LNCAP (cell line): ENCODE results near the gene ZBTB2.

Source experiments
- TF ChIP-seq, protein P1 (sequence below): fragments of 450-650 bp; IDR thresholded peaks from 2 replicates; pipeline ENCODE4 v1.5.1; 2017; ENCODE audit warnings: mild to moderate bottlenecking

The ZBTB2 gene

DNA sequence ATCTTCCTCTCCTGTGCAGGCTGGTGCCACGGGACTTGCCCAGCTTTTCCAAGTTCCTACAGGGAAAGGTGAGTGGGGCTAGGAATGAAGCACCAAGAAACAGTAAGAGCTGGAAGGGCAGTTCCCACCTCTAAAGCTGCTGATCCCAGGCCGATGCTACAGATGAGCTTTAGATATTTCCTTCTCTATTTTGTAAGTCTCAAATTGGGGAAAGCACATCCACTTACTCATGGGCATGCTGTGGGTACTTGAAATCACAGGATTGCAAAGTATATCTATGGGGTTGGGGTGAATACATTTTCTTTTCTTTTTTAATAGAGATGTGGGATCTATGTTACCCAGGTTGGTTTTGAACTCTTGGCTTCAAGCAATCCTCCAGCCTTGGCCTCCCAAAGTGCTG, 3.1 kb downstream of the ZBTB2 start:
- TF ChIP-seq, protein P1, sequence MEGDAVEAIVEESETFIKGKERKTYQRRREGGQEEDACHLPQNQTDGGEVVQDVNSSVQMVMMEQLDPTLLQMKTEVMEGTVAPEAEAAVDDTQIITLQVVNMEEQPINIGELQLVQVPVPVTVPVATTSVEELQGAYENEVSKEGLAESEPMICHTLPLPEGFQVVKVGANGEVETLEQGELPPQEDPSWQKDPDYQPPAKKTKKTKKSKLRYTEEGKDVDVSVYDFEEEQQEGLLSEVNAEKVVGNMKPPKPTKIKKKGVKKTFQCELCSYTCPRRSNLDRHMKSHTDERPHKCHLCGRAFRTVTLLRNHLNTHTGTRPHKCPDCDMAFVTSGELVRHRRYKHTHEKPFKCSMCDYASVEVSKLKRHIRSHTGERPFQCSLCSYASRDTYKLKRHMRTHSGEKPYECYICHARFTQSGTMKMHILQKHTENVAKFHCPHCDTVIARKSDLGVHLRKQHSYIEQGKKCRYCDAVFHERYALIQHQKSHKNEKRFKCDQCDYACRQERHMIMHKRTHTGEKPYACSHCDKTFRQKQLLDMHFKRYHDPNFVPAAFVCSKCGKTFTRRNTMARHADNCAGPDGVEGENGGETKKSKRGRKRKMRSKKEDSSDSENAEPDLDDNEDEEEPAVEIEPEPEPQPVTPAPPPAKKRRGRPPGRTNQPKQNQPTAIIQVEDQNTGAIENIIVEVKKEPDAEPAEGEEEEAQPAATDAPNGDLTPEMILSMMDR, result no peak

DNA sequence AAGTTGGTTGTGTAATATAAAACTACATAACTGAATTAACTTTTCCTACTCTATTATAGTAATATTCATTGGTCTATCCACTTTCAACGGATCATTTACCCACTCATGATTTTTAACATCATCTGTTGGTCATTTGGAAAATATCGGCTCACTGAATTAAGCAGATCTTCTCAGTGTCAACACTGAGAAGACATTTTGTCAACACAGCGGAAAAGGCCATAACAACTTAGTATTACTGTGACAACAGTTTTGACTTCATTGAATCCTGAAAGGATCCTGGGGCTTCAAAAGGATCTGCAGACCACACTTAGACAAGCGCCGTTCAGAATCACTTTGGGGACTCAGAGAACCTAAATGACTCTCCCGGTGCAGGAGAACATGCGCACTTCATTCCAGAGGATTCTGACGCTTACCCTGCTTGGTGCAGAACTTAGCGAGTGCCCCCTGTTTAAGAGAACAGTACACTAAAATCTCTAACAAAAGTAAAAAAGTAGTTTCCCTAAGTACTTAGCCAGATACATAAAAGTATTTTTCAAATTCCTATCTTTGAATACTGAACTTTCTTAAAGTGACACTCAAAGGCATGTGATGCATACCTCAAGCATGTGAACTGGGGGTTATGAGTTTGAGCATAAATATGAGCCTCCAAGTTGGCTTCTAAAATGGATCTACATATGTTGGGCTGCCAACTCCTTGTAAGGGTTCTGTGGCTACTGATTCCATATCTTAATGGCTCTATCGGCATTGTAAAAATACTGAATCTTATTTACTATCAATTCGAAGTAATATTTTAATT, 4.0 kb downstream of the ZBTB2 start:
- TF ChIP-seq, protein P1, result no peak

DNA sequence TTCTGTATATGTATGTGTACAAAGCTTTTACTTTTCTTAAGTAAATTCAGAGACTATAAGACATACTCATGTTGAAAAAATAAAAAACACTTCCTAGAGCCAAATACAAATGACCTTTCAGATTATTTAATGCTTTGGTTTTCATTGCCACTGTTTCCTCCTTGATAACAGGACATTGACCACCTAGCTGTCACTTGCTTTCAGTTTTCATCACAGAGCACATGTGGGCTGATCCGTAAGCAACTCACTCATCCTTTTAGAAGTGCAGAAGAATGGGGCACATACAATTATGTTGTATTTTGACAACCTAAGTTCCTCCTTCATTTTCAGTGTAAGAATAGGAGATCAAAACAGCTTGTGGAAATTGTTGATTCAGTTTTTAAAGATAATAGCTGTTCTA, 6.2 kb downstream of the ZBTB2 start:
- TF ChIP-seq, protein P1, result no peak

DNA sequence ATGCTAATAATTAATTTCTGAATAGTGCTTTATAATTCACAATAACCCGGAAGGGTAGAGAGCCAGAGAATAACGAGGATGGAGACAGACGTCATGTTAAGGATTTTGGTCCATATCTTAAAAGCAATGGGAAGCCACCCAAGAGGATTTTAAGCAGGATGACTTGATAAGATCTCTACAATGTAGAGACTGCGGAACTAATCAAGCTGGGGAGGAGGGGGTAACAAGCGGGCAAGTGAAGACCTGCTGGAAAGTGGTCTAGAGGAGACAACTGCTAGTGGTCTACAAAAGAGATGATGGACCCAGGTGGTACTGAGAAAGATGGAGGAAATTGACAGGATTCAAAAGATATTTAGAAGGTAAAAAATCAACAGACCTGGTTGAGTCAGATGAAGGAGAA, 7.2 kb downstream of the ZBTB2 start:
- TF ChIP-seq, protein P1, result no peak

DNA sequence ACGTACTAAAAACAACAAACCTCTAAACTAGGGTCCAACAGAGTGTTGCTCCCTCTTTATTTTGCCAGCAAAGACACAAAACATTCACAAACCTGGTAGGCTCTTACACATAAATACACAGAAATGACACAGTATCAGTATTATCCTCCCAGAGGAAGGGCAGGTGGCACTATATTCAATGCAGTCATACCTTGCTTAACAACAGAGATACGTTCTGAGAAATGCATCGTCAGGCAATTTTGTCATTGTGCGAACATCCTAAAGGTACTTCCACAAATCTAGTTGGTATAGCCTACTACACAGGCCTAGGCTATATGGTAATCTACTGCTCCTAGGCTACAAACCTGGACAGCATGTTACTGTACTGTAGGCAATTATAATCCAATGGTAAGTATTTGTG, 9.6 kb downstream of the ZBTB2 start:
- TF ChIP-seq, protein P1, result no peak

DNA sequence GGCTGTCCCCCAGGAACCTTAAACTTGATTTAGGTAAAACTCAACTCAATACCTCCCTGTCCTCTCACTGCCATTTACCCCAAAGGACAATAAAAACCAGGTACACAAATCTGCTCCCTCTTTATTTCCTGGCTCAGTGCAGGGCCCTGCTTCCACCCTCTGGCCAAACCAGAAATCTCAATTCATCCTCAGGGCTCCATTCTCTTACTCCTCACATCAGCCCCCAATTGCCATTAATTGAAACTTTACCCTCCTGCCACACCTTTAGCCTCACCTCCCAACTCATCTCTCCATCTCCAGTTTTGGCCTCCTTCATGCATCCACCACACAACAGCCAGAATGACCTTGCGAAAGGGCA, 10.5 kb downstream of the ZBTB2 start:
- TF ChIP-seq, protein P1, result no peak

DNA sequence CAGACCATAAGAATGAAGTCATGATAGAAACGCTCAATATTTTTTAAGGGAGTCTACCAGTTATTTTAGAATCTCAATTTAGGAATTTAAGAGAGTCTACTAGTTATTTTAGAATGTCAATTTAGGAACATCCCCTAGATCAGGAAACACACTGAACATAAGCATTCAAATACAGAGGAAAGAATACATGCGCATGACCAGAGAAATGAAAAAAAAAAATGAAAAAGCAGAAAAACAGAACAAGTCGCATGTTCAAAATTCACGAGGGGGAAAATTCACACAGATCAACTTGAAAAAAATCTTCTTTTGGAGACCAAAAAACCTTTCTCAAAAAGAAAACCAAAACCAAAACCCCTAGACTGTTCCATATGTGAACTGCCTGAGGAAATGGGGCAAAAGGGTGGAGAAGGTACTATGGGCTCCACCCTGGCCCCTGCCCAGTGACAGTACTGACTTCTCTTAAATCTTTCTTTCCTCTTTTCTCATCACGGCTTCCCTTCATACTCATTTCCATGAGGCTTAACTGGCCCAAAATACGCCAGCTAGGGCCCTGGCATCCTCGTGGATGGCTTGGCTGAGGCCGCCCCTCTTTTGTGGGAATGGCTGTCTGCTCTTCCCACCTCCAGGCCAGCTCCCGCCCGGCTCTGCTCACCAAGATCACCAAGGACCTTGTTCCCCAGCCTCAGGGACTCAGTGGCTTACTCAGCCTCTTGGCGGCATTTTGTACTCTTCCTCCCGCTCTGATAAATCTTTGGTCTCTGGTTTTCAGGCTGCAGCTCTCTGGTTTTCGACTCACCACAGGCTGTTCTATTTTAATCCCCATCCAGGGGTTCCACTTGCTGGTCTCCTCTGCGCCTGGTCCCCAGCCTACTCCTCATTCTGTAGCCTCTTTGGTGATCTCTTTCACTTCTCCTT, 11.2 kb downstream of the ZBTB2 start:
- TF ChIP-seq, protein P1, result no peak
